GM18511 (cell line): ENCODE data around the gene KCTD20.

ENCODE experiments used
- ATAC-seq: cut with Tn5 transposase; IDR thresholded peaks from one replicate; pipeline ENCODE4 v1.9.1; 2021; ENCODE audit warnings: mild to moderate bottlenecking, moderate library complexity; ENCODE audit not compliant: unreplicated experiment

Gene KCTD20

DNA sequence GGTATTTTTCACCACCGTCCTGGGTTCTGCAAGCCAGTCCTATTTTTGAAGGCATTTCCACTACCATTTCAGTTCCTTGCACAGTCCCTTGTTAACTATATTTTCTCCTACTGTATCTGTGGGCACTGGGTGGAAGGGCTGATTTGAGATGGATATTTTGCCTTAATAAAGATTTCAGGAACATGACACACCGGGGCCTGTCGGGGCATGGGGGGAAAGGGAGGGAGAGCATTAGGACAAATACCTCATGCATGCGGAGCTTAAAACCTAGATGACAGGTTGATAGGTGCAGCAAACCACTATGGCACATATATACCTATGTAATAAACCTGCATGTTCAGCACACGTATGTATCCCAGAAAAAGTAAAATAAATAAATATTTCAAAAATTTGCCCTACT, 82.1 kb downstream of the KCTD20 start:
- no peak for ATAC-seq

DNA sequence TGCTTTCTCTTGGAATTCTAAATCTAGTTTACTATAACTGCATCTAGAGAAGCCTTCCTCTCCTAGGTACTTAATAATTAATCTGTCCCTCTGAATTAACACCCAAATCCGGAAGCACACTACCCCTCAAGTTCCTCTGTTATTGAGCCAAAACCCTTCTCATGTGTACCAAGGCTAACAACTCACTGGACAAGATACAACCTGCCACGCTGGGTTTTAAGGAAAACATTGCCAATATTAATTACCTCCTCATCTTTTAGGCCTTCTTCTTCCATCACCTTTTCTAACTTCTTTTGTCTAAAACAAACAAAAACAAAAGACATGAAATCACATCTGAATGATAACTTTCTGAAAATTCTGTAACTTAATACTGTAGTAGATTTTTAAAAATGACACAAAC, 82.5 kb downstream of the KCTD20 start:
- ATAC-seq, result no peak

DNA sequence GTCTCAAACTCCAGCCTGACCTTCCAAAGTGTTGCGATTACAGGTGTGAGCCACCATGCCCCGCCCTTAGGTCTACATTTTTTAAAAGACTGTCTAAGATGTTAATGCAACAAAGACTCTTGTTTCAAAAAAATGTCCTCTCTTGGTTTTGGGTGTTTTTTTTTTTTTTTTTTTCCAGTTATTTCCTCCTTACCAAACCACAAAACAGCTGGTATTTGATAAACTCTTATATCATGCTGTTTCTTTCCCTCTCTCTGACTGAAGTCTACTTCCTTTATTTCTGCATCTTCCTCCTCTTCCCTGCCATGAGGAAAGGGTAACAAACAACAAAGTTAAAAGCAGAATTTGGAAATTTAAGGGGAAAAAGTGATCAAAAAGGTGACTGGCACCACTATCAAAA, 83.3 kb downstream of the KCTD20 start:
- no peak for ATAC-seq

DNA sequence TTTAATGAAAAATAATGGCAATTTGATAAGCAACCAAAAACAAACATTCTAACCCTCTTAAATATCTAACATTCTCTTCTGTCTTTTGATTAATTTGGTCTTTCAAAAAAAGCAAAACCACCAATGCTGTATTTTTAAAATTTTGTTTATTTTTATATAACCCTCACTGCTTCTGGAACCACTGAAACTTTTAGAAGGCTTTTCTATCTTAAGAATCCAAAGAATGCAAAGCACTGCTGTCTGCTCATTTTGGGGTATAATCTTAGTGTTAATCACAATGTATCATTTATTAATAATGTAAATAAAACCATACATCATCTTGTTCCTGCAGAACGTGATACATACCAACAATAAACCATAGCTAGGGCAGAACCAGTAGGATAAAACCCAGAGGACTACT, 90.5 kb downstream of the KCTD20 start:
- no peak for ATAC-seq

DNA sequence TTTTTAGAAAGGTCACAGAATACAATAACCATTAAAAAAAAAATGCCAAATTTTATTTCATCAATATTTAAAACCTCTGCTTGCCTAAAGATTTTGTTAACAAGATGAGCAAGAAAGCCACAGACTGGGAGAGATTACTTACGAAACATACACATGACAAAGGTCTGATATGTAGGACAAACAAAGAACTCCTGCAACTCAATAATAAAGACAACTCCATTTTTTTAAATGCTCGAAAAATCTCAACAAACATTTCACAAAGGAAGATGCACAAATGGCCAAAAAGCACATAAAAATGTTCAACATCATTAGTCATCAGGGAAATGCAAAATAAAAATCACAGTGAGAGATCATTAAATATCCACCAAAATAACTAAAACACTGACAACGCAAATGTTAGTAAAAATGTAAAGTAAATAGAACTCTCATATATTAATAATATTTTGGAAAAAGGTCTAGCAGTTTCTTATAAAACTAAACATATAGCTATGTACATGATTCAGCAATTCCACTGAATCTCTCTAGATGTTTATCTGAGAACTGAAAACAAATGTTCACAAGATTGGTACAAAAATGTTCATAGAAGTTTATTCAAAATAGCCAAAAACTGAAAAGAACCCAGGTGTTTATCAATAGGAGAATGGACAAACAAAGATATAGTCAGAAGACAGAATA, 94.2 kb downstream of the KCTD20 start:
- ATAC-seq, result no peak

DNA sequence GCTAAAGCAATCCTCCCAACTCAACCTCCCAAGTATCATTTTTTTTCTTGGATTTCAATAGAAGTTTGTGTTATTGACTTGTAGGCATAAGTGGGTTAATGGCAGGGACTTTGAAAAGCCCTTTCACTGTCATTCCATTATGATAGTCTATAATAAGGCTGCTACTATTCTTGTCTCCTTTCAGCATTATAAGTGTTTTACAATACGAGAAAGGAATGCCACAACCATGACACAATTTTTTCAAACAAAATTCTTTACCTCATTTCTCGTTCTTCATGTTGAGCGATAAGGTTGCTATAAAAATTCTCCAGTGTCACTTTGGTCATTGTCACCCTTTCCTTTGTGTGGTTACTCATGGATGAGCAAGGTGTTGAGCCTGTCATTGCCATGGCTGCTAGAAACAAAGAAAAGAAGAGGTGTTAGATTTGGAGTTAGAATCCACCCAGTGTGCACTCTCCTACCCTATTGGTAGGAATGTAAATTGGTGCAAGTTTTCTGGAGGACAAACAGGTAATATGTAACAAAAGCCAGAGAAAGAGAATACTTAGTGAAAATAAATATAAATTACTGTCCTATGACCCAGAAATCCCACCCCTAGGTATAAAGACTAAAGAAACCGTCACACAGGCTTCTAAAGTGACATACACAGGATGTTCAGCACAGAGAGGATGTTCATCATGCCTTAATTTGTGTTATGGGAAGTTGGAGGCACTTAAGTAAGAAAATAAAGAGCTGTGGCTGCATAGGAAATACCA, 97.2 kb downstream of the KCTD20 start:
- ATAC-seq, result no peak
